Fibroblast of skin of abdomen (primary cell): ENCODE measurements around the gene CEP152.
"Not testable (repeated sequence)": the region's sequence is repeated elsewhere in the genome, so short reads cannot be mapped to it uniquely, and the experiment has no call there.

Experiments
- DNase-seq: peaks from one replicate; pipeline ENCODE4 v3.0.0-alpha.2; 2013

Gene CEP152

DNA sequence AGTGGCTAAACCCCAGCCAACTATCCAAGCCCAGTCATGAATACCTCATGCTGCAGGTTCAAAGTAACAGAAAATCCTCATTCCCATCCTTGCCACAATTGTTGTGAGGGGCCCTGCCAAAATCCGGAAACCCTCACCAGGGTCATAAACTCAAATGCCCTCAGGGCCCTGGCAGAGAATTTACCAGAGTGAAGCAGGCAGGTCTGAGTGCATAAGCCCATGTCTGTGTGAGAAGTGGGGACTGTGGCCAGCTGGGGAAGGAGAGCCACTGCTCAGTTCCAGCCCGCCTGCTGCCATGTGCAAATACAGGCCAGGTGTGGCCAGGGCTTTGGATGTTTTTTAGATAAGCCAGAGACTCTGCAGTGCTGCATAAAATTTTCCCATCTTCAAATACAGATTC is 7.0 kb downstream of the CEP152 start:
- DNase-seq: no peak

DNA sequence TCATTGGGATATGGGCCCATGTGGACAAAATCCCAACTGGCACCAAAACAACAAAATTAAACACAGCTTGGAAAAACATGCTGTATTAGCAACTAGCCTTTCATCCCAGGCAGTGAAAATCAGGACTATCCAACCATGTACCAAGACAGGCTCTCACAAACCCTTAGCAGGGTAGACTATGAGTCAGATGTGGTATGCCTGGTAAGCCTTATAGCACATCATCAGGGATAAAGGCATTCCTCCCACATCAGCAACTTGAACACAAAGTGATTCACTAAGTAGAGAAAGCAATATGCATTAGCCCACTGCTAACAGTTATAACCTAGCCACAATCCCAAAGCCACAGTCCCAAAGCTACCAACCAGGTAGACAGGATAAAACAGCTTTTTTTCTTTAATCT is 8.0 kb downstream of the CEP152 start:
- peak; percentile 93 for DNase-seq

GRCh38 chr15:48802257-48802656 is 8.6 kb downstream of the CEP152 start:
- DNase-seq: no peak

- peak; percentile 29 for DNase-seq
These were observed 9.9 kb downstream of the CEP152 start for GRCh38 chr15:48800811-48801455.

GRCh38 chr15:48800245-48800644 is 10.6 kb downstream of the CEP152 start:
- DNase-seq: no peak

DNA sequence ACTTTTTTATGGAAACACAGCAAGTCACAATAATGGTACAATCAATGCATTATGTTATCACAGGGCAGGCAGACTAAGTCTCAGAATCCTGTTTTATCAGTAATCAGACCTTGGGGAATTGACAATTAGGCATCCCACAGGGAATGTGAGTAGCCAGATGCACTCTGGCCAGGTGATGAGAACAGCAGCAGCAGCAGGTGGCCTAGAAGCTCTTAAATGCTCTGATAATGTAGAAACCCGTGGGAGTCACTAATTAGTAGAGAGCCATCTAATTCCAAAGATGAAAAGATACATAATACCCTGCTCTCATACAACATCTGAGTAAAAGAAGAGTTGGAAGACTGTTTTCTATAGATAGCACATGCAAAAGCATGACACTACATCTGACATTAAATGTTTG is 12.6 kb downstream of the CEP152 start:
- DNase-seq: no peak

DNA sequence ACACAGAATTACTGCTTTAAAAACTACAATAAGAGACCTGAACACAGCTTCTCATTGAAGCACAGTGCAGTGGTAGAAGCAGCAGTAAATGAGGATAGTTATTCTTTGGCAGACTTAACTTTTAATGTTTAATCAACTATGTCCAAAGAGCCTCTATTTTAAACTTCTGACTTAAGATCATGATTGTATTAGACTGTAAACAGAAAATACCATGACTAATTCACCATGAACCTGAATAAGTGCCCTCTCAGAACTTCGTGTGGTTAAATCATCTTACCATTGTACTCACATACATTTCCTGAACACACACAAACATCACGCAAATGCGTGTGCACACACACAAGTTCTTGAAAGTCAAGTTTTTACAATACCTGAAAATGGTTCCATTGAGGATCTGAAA is 13.9 kb downstream of the CEP152 start:
- DNase-seq: peak; percentile 23

DNA sequence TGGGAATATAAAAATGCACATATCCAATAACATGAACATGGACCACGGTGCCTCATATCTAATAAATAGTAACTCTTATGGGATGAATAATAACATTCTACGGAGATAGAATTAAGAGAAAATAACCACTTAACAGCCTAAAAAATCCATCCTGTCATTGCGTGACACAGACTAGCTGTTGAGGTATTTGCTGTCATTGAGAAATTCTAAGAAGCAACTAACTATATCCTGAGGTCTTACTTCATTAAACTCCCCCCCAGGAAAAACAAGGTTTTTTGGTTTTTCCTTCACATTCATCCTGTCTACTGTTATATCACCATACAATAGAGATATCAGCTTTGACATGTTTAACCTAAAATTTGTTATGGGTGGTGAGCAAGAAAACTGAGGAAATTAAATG is 14.3 kb downstream of the CEP152 start:
- no peak for DNase-seq

DNA sequence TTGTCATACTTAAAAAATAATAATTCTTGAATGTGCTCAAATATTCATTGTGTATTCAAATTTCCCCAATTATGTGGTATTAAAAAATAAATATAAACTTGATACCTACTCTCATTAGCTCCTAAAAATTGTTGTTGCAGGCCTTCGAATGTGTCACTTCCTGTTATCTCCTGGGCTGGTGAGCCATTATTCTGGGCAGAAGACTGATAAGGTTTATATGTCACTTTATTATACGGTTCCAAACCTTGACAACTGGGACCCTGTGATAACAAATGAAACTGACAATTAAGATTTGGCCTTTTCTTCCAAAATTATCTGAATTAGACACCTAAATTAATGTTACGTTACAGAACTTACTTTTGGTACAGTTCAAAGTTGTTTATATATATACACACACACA is 15.0 kb downstream of the CEP152 start:
- no peak for DNase-seq

GRCh38 chr15:48794697-48795134 is 16.2 kb downstream of the CEP152 start:
- no peak for DNase-seq

DNA sequence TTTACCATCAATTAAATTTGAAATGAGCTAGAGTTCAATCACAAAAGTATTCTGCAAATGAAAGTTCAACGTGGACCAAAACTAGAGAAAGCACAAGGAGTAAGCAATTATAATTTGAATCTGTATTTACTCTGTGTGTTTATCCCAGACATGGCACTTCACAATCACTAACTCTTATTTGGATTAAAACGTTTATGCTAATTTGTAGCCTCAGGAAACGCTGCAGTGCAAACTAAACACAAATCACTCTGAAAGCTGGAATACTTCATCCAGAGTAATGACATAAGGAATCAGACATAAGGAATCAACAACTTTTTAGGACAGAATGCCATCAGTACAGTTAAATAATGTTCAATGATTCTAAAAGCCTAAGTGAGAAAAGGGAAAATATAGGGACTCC is 18.5 kb downstream of the CEP152 start:
- no peak for DNase-seq

DNA sequence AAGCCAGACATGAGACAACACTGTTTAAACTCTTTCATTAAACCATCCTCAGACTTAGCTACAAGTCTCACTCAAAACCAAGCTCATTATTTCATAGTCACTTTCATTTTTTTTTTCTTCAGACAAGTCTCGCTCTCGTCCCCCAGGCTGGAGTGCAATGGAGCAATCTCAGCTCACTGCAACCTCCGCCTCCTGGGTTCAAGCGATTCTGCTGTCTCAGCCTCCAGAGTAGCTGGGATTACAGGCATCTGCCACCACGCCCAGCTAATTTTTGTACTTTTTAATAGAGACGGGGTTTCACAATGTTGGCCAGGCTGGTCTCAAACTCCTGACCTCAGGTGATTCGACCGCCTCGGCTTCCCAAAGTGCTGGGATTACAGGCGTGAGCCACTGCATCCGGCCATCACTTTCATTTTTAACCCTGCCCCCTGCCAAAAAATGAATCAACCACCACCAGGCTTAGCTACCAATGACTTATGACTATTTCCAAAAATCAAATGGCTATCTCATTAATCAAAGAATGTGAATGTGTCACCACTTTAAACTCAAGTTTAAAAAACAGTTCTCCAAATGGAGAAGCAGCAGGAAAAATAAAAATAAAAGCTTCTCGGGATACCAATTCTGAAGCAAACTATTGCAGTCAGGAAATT is 20.3 kb downstream of the CEP152 start:
- DNase-seq: not testable (repeated sequence)

DNA sequence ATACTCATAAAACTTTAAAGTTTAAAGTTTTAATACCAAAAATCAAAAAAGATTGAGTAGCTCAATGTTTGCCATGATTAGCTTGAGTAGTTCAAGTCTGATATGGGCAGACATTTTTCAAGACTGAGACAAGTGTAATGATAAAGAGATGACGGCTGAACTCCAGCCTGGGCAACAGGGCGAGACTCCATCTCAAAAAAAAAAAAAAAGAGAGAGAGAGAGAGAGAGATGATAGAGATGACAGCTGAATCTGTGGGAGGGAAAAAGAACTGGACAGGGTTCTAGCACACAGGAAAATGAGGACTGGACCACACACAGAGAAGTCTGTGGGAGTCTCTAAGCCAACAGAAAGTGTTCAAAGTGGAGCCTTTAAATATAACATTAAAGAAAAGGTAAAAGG is 25.2 kb downstream of the CEP152 start:
- no peak for DNase-seq

DNA sequence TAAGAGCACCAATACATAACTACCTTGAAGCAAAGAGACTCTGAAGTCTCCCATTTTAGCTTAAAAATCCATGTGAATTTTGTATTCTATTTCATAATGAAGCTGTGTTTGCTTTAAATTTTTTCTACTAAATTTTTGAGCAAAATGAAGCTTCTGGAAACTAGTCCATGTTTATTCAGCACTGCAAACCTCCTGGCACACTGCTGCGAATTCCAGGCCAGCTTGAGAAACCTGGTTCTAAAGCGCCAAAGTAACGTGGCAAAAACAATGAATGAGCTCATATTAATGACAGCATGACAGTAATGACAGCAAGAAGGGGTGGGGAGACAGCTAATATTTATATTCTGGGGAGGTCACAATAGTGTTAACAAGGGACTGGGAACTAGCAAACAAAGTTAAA is 25.7 kb downstream of the CEP152 start:
- DNase-seq: no peak

DNA sequence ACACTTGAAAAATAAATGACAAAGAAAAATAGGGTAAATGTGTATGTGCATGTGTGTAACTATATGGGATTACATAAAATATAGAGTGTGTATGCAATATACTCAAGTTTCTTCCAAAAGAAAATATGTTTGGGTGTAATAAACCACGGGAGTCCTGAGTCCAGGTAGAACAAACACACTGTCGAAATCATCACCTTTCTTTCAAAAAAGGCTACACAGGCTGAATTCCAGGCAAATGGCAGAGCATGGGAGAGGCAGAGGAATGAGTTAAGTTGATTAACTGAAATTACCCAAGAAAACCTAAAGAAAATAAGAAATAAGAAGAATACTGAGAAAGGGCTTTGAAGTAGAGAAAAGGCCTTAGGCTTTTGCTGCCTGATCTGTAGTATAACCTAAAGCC is 26.1 kb downstream of the CEP152 start:
- no peak for DNase-seq

- no peak for DNase-seq
These were observed 28.0 kb downstream of the CEP152 start for GRCh38 chr15:48782911-48783310.

GRCh38 chr15:48781481-48782081 is 29.3 kb downstream of the CEP152 start:
- DNase-seq: no peak

DNA sequence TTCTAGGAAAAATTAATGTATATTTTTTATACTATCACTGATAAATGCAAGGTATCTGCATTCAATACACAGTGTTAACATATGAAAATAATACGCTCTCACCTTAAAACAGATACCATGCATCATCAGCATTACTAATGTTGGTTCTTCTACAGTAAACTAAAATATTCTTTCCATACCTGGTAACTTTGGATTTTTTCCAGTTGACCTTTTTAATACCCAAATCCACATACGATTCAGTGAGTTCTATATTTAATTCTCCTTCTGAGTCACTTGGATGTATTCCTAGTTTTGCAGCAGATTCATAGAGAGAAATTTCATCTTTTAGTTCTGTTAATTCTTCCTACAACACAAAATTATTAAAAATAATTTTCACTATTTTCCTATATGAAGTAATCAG is 29.9 kb downstream of the CEP152 start:
- peak; percentile 9 for DNase-seq

- no peak for DNase-seq
These were observed 32.5 kb downstream of the CEP152 start for GRCh38 chr15:48778331-48778730.

DNA sequence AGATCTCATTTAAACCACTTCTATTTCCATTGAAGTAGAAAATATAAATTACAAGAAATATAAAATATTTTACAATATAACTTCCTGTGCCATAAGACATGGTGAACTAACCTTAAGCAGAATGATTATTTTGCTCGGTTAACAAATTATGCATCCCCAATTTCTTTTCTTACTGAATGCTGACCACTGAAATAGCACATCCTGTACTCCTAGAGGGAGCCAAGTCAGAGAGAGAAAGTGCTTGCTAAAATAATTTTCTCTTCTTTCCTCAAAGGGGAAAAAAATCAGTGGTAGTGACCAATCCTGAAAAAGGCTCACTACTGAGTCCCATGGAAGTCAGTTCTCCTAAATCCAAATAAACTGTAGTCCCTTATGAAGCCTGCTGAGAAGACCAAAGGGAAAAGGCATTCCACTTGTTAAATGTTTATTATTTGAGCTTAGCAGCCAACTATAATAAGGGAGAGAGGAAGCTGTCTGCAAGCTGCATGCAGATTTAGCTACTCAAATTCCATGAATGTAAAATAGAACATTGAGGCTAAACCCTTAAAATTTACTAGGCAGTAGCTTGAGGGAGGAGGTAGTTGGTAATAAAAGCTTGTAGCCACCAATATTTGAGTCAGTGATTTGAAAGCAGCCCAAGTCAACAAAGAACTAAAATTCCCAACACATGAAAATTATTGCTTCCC is 33.1 kb downstream of the CEP152 start:
- DNase-seq: no peak

- no peak for DNase-seq
These were observed 35.3 kb downstream of the CEP152 start for GRCh38 chr15:48775546-48775945.

GRCh38 chr15:48774484-48774883 is 36.4 kb downstream of the CEP152 start:
- peak; percentile 2 for DNase-seq

GRCh38 chr15:48766196-48766595 is 44.7 kb downstream of the CEP152 start:
- DNase-seq: peak; percentile 2

- no peak for DNase-seq
These were observed 45.8 kb downstream of the CEP152 start for GRCh38 chr15:48765022-48765421.
